Fibroblast of upper back skin (primary cell): Measurements from ENCODE around the gene POLR3A.
"Not testable (repeated sequence)": the region's sequence is repeated elsewhere in the genome, so short reads cannot be mapped to it uniquely, and the experiment has no call there.

Experiments used
- DNase-seq: peaks from one replicate; pipeline ENCODE4 v3.0.0-alpha.2; 2013

Gene POLR3A

GRCh38 chr10:78029269-78030226 is at the start of gene POLR3A:
TSS of gene POLR3A (minus strand) at chr10:78029515. CDS start at chr10:78029407, 108 bp downstream.
- peak; percentile 99 for DNase-seq

DNA sequence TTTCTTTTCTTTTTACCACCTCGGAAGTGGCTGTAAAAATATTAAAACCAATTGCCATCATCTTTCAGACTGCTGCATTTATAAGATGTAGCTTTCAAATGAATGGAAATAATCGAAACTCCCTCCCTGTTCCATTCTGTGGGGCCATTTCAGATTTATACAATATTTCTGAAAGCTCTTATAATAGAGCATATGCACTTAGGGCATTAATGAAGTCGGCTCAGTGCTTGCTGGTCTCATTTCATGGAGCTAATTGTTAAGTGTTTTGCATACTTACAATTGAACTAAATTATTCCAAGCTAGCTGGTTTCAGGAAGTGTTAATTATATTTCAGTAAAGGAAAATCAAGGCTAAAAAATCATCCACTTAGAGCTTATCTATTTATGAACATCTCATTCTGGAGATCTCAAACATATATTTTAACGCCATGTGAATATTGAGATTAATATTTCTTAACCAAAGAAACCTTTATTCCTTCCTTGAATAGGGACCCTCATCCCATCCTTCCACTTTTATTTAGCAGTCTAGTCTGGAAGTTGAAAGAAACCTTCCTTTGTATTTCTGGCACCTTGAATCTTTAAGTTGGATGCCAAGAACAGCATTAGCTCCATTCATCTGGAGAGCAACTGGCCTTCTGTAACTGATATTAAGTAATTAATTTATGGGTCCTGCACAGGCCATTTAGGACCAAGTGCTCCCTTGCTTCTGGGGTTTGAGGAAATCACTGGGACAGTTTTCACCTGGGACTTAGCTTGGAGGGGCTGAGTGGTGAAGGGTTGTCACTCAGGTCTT is 49.4 kb upstream of the POLR3A start:
- DNase-seq: no peak

DNA sequence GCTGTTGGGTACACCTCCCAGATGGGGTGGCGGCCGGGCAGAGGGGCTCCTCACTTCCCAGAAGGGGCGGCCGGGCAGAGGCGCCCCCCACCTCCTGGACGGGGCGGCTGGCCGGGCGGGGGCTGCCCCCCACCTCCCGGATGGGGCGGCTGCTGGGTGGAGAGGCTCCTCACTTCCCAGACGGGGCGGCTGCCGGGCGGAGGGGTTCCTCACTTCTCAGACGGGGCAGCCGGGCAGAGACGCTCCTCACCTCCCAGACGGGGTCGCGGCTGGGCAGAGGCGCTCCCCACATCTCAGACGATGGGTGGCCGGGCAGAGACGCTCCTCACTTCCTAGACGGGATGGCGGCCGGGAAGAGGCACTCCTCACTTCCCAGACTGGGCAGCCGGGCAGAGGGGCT is 46.5 kb upstream of the POLR3A start:
- not testable (repeated sequence) for DNase-seq

GRCh38 chr10:78072504-78072903 is 43.2 kb upstream of the POLR3A start:
- no peak for DNase-seq

DNA sequence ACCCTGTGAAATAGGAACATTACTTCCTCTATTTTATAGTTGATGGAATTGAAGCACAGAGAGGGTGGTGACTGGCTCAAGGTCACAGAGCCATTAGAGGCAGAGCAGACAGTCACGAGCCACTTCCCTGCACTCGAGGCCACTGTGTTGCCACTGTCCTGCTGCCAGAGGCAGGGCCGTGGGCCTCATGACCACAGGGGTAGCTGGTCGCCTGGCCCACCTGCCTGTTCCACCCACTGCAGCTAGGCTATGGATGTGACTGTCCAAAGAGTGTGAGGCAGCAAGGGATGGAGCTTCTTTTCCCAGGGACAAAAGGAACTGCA is 42.5 kb upstream of the POLR3A start:
- no peak for DNase-seq

GRCh38 chr10:78071140-78071856 is 42.0 kb upstream of the POLR3A start:
- no peak for DNase-seq

GRCh38 chr10:78070726-78071125 is 41.4 kb upstream of the POLR3A start:
- no peak for DNase-seq

DNA sequence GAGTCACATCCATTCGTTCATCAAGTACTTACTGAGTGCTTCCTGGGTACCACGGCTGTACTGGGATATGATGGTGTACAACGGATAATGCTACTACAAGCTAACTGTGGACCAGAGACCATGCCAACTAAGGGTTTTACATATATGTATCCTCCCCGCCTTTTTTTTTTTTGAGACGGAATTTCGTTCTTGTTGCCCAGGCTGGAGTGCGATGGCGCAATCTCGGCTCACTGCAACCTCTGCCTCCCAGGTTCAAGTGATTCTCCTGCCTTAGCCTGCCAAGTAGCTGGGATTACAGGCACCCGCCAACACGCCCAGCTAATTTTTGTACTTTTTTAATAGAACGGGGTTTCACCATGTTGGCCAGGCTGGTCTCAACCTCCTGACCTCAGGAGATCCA is 40.7 kb upstream of the POLR3A start:
- not testable (repeated sequence) for DNase-seq

GRCh38 chr10:78069151-78069550 is 39.8 kb upstream of the POLR3A start:
- DNase-seq: no peak

GRCh38 chr10:78066728-78067430 is 37.6 kb upstream of the POLR3A start:
- no peak for DNase-seq

GRCh38 chr10:78066012-78066411 is 36.7 kb upstream of the POLR3A start:
- DNase-seq: no peak

DNA sequence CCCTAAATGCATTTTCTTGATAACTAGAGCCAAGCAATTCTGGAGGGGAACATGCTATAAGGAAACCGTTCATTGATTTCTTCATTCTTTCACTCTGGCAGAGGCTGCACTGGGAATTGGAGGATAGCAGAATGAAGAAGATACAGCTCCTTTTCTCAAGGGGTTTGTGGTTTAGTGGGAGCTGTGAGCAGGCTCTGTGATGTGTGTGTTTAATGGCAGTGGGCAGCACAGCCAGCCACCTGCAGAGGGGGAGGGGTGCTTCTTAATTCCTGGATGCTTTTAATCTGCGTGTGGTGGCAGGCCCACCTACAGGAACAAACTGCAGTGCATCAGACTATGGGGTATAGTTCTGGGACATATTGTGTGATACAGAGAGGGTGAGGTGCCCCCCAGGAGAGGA is 36.3 kb upstream of the POLR3A start:
- DNase-seq: no peak

GRCh38 chr10:78064919-78065318 is 35.6 kb upstream of the POLR3A start:
- DNase-seq: not testable (repeated sequence)

DNA sequence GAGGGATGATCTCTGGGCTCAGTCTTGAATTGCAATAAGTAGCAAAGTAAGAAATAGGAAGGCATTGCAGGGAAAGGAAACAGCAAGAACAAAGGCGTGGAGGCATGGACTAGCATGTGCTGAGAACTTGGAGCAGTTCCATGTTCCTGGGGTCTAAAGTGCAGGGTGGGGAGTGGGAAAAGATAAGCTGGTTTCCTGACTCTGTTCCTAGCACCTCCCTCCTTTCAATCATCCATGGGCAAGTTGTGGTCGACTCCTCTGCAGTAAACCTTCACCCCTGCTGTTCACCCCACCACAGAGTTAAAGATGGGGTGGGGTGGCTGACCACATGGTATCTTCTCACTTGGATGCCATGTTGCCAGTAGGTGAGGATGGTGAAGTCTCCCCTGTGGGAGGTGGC is 33.9 kb upstream of the POLR3A start:
- DNase-seq: no peak

- no peak for DNase-seq
Observed at GRCh38 chr10:78062296-78062695, 33.0 kb upstream of the POLR3A start.

- DNase-seq: no peak
Observed at GRCh38 chr10:78059906-78060702, 30.8 kb upstream of the POLR3A start.

GRCh38 chr10:78058562-78058961 is 29.2 kb upstream of the POLR3A start:
- DNase-seq: no peak

DNA sequence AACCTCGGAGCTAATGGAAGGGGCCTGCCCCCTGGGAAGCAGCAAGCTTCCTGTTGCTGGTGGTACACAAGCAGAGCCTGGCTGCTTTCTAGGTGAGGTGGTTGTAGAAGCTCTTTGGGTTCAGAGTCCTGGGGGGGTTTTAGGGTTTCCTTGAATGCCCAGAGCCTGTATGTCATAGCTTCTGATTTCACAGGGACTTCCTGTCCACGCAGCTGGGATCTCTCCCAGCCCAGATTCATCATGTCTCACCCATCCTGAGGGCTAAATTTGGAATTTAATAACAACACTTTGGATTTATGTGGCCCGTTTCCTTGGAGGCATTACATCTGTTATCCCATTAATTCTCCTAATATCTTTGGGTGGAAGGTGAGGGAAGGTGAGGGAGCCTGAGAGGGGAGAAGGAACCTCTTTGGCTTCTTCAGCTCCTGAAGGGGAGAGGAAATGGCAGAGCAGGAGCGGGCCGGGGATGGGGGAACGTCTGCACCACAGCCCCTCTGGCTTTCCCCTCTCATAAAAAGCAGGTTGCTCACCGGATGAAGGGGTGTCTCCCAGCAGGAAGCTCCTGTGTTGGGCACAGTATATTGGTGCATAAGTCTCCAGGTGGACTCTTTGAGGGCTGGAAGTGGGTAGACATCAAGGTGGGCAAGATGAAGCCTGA is 24.0 kb upstream of the POLR3A start:
- peak; percentile 80 for DNase-seq

DNA sequence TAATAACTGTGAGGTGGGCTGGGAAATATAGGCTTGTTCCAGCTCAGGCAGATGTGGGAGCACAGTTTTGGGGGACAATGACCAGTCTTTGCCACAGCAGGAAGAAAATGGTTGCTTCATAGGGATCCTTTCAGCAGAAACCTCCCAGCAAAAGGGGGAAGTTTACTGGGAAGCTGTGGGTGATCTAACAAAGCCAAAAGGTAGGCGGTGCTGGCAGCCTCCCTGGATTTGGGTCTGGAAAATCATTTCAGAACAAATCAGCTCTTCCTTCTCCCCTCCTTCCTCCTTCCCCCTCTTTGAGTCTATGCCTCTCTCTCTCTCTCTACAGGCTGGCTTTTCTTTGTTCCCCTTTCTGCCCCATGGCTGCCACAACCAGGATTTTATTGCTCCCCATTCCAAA is 20.5 kb upstream of the POLR3A start:
- DNase-seq: no peak

GRCh38 chr10:78047314-78047891 is 18.1 kb upstream of the POLR3A start:
- DNase-seq: peak; percentile 83

GRCh38 chr10:78046711-78047269 is 17.5 kb upstream of the POLR3A start:
- DNase-seq: no peak
